Measurements from ENCODE around the gene ZNF891.
A peak's percentile ranks its signal among the peaks of the same experiment; 100 is the strongest.

ZNF891 gene

GRCh38 chr12:133130038-133130807 is at the start of gene ZNF891, which contains the start of gene ZNF10:
TSS of gene ZNF891 (minus strand) at chr12:133130274. CDS start at chr12:133121918, 8,356 bp downstream.
TSS of gene ZNF10 (plus strand) at chr12:133130627. CDS start at chr12:133144493, 13,866 bp downstream.
- DNase-seq = peak; percentile 92

GRCh38 chr12:133174901-133175300 is 44.8 kb upstream of the ZNF891 start:
- no peak for DNase-seq

GRCh38 chr12:133172491-133172890 is 42.4 kb upstream of the ZNF891 start:
- DNase-seq = no peak

- no peak for DNase-seq
These were observed 35.7 kb upstream of the ZNF891 start for GRCh38 chr12:133165776-133166175.

- DNase-seq = no peak
These were observed 26.1 kb upstream of the ZNF891 start for GRCh38 chr12:133156125-133156690.

GRCh38 chr12:133145981-133146380 is 15.9 kb upstream of the ZNF891 start:
- no peak for DNase-seq

GRCh38 chr12:133135747-133136146 is 5.7 kb upstream of the ZNF891 start:
- DNase-seq = no peak

- DNase-seq = peak; percentile 21
These were observed 694 bp upstream of the ZNF891 start for GRCh38 chr12:133130808-133131128.

GRCh38 chr12:133129368-133130037 is 571 bp downstream of the ZNF891 start:
- no peak for DNase-seq

- no peak for DNase-seq
These were observed 5.4 kb downstream of the ZNF891 start for GRCh38 chr12:133124674-133125073.

- no peak for DNase-seq
These were observed 9.5 kb downstream of the ZNF891 start for GRCh38 chr12:133120385-133121191.

- no peak for DNase-seq
These were observed 21.9 kb downstream of the ZNF891 start for GRCh38 chr12:133108150-133108549.

GRCh38 chr12:133107121-133107520 is 23.0 kb downstream of the ZNF891 start:
- no peak for DNase-seq

GRCh38 chr12:133106253-133106652 is 23.8 kb downstream of the ZNF891 start:
- DNase-seq = no peak

- DNase-seq = no peak
These were observed 24.5 kb downstream of the ZNF891 start for GRCh38 chr12:133105620-133106019.

GRCh38 chr12:133083345-133083744 is 46.7 kb downstream of the ZNF891 start:
- no peak for DNase-seq

GRCh38 chr12:133081159-133081780 is 48.8 kb downstream of the ZNF891 start:
- DNase-seq = no peak

GRCh38 chr12:133080368-133081158 is 49.5 kb downstream of the ZNF891 start, which contains the start of gene ZNF140:
TSS of gene ZNF140 (plus strand) at chr12:133080923. CDS start at chr12:133081321, 398 bp downstream.
- DNase-seq = peak; percentile 97

- DNase-seq = peak; percentile 99
These were observed 50.1 kb downstream of the ZNF891 start for GRCh38 chr12:133080026-133080367.

- DNase-seq = no peak
These were observed 56.2 kb downstream of the ZNF891 start for GRCh38 chr12:133073836-133074235.

GRCh38 chr12:133063556-133063955 is 66.5 kb downstream of the ZNF891 start:
- no peak for DNase-seq

GRCh38 chr12:133061954-133062353 is 68.1 kb downstream of the ZNF891 start:
- DNase-seq = no peak
